HG03457 (cell line): ENCODE measurements around the gene SPOCK2.
"Not testable (repeated sequence)": the region's sequence is repeated elsewhere in the genome, so short reads cannot be mapped to it uniquely, and the experiment has no call there.

ENCODE experiments used
- ATAC-seq: cut with Tn5 transposase; IDR thresholded peaks from one replicate; pipeline ENCODE4 v1.9.1; 2021; ENCODE audit warnings: moderate number of reproducible peaks; ENCODE audit not compliant: unreplicated experiment

The SPOCK2 gene

DNA sequence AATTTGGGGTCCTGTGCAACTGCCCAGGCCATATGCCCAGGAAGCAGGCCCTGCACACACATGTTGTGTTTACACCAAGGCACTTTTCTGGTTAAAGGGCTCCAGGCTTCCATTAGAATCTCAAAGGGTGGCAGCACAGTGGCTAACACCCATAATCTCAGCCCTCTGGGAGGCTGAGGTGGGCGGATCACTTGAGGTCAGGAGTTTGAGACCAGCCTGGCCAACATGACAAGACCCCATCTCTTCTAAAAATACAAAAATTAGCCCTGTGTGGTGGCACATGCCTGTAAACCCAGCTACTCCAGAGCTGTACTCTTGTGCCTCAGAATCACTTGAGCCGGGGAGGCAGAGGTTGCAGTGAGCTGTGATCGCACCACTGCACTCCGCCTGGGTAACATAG, 53.6 kb downstream of the SPOCK2 start:
- no peak for ATAC-seq

DNA sequence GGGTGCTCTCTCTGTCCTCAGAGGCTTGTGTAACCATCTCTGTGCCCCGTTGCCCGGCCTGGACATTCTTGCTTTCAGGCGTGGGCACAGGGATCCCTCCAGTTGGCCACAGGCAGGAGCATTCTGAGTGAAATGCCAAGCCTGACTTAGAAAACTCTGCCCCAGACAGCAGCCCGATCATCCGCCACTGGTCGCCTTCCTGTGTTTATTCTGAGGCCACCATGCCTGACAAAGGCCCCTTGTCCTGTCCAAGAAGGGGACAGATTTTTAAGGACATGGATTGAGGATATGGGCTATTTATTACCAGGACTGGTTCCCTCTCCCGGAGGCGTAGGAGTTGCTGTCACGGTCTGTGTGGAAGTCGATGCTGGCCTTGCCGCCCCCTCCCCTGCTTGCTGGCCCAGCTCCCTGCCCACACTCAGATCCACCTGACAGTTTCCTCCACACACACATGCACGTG, 54.3 kb downstream of the SPOCK2 start:
- ATAC-seq: no peak

DNA sequence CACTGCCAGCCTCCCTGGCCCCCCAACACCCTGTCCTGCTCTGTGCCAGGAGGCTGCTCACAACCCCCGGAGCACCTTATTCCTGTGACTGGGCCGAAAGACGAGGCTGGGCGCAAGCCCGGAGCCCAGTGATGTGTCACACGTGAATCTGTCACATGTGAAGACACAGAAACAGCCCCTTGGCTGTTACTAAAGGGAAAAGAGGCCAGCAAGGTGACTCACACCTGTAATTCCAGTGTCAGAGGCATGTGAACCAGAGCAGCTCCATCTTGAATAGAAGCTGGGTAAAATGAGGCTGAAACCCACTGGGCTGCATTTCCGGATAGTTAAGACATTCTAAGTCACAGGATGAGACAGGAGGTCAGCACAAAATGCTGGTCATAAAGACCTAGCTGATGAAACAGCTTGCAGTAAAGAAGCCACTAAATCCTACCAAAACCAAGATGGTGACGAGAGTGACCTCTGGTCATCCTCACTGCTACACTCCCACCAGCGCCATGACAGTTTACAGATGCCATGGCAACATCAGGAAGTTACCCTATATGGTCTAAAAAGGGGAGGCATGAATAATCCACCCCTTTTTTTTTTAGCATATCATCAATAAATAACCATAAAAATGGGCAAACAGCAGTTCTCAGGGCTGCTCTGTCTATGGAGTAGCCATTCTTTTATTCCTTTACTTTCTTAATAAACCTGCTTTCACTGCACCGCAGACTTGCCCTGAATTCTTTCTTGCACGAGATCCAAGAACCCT, 55.8 kb downstream of the SPOCK2 start:
- not testable (repeated sequence) for ATAC-seq

DNA sequence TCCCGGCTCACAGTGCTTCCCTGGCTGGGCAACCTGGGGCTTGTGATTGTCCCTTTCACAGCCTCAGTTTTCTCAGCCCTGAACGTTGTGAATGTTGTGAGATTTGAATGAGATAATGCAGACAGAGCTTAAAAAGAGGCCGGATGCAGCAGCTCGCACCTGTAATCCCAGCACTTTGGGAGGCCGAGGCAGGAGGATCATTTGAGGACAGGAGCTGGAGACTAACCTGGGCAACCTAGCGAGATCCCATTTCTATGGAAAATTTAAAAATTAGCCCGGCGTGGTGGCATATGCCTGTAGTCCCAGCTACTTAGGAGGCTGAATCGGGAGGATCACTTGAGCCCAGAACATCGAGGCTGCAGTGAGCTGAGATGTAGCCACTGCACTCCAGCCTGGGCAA, 56.6 kb downstream of the SPOCK2 start:
- ATAC-seq: no peak

DNA sequence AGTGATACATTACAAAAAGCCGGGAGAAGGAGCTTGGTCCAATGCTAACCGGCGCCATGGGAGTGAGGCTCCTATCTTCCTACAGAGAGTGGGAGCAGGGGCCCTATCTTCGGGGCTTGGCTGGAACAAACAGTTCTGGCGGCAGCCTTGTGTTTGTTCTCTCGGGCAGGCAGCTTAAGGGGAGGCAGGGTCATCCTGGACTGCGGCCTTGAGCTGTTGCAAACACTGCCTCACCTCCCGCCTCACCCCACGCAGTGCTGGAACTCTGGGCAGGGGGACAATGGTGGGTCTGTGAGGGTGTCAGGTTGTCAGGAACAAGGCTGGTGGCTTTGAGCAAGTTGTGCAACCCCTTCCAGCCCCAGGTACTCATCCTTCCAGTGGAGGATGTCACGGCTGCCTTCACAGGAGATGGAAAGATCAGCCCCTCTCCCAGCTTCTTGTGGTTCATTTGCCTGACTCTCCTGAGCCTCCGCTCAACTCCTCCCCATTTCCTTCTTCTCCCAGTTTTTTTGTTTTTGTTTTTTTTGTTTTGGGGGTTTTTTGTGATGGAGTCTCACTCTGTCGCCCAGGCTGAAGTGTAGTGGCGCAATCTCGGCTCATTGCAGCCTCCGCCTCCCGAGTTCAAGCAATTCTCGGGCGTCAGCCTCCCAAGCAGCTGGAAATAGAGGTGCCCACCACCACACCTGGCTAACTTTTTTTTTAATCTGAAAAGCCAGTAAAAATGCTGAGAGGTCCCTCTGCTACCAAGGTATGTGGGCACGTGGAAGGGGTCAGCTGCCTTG, 57.4 kb downstream of the SPOCK2 start:
- ATAC-seq: no peak

DNA sequence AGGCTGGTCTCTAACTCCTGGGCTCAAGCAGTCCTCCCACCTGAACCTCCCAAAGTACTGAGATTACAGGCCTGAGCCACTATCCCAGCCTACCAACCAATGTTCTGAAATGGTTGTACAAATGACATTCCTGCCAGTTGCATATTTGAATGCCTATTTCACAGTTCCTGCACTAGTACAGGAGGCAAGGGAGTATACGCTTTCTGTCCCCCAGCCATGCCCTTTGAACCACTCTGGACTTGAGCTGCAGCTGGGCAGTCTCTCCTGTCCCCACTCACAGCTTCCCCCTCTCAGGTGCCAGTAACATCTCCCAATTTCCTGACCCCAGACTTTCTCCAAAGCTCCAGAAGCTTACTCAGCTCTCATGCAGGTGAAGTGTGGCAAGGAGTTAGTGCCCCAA, 58.9 kb downstream of the SPOCK2 start:
- no peak for ATAC-seq

DNA sequence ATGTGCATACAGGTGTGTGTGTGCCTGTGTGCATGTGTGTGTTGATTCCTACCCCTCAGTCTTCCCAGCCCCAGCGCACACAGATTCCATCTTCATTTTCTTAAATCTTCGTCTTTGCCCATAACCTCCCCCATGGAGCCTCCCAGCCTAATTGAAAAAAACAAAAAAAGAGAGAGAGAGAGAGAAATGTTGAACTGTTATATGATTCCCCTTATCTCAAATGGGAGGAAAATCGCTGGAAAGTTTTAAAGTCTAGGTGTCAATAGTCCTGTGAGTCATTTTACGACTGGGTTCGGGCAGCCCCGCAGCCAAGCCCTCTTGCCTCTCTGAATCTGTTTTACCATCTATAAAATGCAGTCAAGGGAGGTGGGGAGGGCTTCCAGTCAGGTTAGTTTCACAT, 60.9 kb downstream of the SPOCK2 start:
- no peak for ATAC-seq

DNA sequence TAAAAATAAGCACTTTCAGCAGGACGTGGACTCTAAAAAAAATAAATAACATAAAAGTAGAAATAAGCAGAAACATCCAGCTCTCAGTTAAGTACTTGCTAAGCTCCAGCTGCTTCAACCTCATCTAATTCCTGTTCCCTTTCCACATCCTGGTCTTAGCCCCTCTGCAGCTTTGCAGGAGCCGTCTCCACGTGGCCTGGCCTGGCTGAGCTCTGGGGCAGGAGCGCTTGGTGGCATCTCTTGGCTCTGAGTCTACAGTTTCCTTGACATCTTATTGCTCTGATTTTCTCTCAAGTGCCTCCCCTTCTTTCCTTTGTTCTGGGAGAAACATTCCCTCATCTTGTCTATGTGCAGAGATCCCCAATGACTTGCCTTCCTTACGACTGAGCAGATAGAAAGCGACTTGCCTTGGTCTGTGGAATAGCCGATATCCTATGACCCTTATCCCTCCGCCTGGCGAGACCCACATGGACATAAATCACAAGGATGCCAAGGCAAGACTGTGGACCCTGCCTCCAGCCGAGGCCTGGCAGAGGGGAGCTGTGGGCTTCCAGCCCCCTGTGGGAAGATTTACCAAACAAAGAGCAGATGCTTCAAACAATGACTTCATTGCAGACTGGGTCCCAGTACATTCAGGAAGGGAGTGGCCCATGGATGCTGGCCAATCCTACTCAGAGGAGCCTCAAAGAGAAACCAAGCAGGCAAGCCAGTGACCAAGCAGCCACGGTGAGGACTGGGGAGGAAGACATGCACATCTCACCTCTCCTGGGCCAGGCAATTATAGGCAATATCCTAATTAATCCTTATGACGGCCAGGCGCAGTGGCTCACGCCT, 61.9 kb downstream of the SPOCK2 start:
- ATAC-seq: no peak

DNA sequence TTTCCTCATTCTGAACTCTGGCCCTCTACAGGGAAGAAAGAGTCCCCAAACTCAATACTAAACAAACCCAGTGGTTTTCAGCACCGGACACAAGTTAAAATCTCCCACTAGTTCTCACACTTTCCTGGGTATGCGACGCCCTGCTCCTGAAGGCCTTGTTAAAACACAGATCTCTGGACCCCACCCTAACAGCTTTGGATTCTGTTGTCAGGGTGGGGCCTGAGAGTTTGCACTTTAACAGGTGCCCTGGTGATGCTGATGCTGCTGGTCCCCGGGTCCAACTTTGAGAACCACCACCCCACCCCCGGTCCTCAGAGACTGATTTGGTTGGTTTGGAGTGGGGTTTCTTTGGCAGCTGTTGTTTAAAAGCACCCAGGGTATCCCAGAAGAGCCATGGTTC, 62.5 kb downstream of the SPOCK2 start:
- no peak for ATAC-seq

DNA sequence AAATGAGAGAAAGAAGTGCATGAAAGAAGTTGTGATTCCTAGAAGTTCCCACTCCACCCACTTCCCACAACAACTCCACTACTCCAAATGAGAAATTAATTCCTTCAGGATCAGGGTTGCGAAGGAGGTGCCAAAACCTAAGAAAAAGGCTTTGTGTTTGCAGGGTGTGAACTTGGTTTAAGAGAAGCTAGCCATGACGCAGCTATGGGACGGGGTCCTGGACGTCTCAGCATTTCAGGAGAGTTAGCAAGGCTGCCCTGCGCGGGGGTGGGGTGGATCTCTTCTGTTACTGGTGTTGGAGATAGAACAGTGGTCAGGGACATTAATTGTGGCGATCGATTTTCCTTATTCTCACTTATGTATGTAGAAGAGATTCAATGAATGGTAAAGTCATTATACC, 63.0 kb downstream of the SPOCK2 start:
- ATAC-seq: no peak

DNA sequence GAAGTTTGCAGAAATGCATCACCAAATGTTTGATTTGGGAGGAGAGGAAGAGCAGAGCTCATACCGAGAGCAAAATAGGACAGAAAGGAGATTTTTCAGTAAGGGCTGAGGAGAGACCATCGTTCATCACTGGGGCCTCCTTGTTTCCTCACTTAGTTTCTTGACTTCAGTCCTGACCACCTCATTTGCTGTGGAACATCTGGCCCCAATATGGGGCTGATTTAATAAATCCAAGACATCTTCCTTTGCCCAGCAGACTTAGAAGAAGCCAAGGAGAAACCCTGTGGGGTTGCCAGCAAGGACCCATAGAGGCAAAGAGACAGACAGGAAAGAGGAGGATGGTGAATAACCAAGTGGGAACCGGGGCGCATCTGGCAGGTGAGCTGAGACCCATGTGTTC, 63.8 kb downstream of the SPOCK2 start:
- ATAC-seq: no peak

DNA sequence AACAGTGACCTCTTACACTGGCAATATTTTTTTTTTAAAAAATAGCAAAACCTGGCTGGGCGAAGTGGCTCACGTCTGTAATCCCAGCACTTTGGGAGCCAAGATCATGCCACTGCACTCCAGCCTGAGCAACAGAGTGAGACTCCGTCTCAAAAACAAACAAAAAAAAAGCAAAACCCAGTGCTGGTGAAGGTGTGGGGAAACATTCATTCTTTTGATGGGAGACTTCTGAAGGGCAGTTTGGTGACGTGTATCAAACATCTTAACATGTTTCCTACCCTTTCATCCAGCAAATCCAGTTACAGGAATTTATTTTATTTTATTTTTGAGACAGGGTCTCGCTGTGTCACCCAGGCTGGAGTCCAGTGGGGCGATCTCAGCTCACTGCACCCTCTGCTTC, 66.1 kb downstream of the SPOCK2 start:
- no peak for ATAC-seq

DNA sequence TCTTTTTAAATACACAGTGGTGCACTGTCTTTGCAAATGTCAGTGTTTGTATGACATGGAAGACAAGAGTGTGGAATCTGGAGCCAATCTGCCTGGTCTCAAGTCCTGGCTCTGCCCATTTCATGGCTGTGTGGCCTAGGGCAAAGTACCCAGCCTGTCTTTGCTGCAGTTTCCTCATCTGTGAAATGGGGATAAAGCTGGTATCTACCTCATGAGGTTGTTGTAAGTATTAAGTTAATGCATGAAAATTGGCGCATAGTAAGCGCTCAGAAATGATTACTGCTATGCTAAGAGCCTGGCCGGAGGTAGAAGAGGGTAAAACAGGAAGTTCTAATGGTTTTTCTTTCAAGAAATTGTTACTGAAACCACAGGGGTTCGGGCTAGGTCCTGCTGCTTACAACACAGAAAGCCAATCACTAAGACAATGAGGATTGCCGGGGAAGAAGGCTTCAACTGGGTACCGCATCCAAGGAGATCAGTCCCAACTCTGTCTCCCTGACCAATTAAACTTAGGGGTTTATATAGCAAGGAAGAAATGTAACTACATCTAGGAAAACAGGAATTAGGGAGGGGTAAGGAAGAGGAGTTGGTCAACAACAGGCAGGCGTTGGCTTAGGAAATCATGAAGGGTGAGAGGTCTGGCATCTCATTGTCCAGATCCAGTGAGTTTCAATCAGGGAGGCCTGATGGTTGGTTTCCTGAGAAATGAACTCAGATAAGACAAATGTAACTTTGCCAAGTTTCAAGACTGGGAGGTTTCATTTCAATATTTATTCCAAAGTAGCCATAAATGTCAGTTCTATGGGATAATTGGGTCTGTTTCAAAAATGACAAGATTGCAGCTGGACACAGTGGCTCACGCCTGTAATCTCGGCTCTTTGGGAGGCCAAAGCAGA, 67.2 kb downstream of the SPOCK2 start:
- ATAC-seq: no peak

DNA sequence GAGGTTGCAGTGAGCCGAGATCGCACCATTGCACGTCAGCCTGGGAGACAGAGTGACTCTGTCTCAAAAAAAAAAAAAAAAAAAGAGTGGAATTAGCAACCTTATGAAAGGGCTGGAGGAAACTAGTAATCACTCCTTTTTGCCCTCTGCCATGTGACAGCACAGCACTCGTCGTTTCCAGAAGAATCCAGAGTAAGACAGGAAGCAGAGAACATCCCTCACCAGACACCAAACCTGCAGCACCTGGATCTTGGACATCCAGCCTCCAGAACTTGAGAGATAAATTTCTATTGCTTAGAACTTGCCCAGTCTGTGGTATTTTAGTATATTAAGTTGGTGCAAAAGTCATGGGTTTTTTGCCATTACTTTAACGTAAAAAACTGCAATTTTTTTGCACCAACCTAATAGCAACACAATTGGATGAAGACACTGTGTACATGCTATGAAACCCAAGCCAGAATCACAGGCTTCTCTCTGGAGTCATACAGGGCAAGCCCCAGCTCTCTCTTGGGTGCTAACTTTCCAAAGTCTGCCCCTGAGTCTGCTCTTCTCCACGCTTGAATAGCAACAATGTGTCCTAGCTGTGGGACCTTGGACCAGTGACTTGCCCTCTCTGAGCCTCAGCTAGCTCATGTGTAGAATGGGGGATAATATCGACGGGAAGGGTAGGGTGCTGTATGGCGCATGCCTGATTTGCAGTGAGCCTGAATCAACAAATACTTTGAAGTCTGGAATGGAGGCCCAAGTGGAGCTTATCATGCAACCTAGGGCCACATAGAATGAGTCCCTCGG, 69.1 kb downstream of the SPOCK2 start:
- no peak for ATAC-seq

DNA sequence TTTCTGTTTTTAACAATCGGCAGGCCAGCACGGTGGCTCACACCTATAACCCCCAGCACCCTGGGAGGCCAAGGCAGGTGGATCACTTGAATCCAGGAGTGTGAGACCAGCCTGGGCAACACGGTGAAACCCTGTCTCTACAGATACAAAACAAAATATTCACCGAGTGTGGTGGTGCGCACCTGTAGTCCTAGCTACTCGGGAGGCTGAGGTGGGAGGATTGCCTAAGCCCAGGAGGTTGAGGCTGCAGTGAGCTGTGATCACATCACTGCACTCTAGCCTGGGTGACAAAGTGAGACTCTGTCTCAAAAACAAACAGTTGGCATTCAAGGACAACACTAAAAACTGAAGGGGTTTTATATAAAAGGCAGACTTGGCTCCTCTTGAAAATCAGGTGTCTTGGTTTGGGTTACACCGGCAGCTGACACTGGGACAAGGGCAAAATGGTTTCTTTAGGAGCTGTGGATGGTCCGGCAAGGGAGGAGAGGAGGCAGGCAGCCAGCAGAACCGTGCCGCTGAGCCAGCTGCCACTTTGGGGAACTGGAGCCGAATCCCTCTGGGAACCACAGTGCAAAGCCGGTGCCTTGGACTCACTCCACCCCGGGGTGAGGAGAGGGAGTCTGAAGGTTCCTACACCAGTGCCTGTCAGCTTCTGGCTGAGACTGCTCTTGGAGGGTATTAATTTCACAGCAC, 71.6 kb downstream of the SPOCK2 start:
- no peak for ATAC-seq

DNA sequence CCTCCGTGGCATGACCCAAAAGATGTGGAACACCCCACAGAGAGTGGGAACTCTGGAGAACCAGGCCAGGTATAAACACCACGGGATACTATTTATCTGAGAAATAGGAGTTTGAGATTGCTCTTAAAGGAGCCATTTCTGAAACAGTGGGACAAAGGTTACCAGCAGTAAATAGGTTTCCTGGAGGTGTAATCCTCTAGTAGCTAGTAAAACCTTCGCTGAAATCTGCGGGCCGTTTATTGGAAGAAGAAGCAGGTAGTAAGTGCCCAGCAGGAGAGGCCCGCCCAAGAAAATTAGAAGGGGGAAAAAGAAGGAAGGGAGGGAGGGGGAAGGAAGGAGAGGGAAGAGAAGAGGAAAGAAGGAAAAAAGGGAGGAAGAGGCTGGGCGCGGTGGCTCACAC, 72.5 kb downstream of the SPOCK2 start:
- no peak for ATAC-seq

DNA sequence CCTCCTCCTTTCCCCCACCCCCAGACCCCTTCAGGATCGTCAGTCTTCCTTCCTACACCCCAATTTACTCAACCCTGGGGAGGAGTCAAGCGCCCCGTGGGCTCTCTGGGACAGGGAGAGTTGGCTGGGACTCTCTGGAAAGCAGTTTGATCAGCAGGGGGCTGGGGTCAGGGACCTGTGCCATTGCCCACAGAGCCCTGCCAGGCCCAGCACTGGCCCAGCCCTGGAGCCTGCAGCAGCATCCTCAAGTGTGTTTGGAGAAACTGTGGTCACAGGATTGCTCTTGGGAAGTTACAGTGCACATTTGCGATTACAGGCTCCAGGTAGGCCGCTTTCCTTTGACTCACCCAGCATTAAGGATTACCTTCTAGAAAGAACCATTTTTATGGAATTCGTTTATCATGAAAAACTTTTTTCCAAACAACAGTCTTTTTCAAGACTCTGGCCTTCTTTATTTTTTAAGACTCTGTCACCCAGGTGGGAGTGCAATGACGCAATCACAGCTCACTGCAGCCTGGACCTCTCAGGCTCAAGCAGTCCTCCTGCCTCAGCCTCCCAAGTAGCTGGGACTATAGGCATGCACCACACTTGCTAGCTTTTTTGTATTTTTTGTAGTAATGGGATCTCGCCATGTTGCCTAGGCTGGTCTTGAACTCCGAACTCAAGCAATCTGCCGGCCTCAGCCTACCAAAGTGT, 73.4 kb downstream of the SPOCK2 start:
- no peak for ATAC-seq

DNA sequence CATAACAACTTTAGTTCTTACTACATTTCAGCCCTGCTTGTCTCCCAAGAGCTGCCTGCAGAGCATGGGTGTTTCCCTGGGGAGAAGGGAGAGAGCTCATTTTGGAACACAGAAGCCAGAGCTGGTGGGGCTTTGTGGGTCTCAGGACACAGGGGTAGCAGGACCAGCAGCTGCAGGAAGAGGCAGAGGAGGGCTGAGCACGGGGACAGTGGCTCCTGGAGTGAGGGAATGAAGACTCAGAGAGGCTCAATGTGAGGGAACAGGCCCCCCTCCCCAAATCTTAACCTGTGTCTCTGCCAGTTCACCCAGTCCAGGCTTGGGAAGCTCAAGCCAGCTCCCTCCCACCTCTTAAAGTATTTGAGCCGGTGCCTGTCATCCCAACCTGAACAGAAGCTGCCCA, 74.2 kb downstream of the SPOCK2 start:
- no peak for ATAC-seq
